GM18870 (cell line): ENCODE data around the gene NCOA7.
A peak's percentile ranks its signal among the peaks of the same experiment; 100 is the strongest.
"Not testable (repeated sequence)": the region's sequence is repeated elsewhere in the genome, so short reads cannot be mapped to it uniquely, and the experiment has no call there.

Experiments
- ATAC-seq: cut with Tn5 transposase; IDR thresholded peaks from one replicate; pipeline ENCODE4 v1.9.1; 2021; ENCODE audit warnings: moderate library complexity; ENCODE audit not compliant: unreplicated experiment

Gene NCOA7

DNA sequence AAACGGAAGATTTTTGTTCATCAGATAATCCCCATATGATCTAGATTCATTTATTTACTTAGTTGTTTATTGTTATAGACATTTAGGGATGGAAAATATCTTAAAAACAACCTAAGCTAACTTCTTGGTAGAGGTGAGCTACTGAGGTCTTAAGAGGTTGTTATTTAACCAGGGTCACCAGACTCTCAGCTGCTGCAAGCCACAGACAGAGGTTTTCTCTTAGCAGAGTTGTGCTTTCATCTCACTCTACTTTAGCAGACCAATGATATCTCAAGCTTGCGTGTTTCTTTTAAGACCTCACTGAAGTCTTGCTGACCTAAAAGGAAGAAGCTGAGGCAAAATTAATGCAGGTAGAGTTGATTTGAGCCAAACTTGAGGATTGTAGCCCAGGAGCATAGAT, 43.6 kb downstream of the NCOA7 start:
- ATAC-seq, result peak; percentile 84

DNA sequence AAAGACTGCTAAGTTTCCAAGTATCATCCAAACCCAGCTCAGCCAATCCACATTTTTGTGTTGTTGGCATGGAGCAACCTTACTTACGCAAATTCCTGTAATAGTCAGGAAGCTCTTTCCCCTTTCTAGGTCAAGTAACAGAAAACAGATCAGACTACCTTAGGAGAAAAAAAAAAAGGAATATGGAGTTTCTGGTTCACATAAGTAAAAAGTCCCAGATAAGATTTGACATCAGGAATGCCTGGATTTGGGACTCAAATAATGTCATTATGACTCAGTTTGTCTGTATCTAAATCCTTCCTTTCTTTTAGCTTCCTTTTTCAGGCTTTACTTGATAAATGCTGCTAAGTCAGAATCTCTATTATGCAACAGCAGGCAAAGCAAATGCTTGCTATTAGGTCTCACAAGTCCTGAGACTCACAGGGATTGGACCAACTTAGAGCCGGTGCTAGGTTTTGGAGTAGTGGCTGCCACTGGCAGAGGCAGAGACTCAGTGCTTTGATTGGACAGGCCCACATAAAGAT, 44.5 kb downstream of the NCOA7 start:
- ATAC-seq, result no peak

DNA sequence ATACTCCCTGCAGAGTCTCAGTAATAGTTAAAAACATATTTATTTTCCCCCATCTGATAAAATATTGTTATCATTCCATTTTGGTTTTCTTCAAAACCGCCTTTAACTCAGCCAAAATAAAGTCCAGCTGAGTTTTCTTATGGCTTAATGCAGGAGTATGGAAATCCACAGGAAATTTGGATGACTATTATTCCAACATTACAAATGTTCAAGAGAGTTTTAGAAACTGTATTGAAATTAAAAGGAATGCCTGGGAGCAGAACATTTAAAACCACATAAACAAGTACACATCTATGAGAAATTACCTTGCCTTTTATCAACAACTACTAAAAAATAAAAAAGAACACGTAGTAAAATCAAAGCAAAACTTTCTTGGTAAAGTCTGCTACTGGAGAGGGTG, 45.7 kb downstream of the NCOA7 start:
- ATAC-seq, result no peak

DNA sequence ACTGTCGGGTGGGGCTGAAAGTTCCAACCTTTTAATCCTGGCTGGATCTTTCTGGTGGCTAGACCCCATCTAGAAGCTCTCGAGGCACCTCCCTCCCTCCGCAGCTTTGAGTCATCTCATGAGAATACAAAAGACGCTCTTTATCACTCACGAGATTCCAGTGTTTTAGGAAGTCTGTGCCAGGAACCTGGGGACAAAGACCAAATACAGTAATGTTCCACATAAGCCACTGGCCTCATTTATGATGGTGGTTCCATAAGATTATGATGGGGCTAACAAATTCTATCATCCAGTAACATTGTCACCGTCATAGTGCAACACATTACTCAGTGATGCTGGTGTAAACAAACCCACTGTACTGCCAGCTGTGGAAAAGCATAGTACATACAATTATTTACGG, 48.7 kb downstream of the NCOA7 start:
- no peak for ATAC-seq

DNA sequence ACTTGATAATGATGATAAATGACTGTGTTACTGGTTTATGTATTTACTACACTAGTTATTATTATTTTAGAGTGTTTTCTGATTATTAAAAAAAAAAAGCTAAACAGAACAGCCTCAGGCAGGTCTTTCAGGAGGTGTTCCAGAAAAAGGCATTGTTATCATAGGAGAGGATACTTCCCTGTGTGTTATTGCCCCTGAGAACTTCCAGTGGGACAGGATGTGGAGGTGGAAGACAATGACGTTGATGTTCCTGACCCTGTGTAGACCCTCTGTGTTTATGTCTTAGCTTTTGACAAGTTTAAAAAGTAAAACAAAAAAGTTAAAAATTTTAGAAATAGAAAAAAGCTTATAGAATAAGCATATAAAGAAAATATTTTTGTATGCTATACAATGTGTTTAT, 49.1 kb downstream of the NCOA7 start:
- ATAC-seq, result no peak

DNA sequence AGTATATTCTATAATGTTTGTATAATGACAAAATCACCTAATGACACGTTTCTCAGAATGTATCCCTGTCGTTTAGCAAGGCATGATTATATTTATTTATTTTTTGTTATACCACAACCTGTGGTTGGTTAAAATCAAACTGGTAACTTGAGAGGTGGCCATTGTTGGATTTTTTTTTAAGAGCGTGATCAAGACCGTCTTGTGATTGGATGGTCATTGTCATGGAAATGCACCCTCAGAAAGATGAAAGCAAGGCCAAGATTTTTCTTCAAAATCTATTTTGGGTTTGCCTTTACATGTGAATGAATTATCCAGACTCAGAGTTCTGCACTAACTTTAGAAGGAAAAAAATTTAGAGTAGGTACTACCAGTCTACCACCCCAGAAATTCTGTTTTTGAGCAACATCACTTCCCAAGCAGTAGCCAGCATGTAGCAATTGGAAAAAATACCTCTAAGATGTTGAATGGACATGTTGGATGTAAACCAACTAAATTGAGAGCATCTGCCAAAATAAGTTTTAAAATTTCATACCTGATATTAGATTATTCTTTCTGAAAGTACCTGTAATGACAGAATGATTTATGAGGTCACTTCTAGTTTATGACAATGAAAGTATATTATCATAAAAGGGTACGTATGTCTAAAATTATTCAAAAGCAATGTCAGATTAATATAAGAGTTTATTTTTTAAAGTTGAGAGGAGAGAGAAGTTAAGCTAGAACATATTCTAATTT, 50.8 kb downstream of the NCOA7 start:
- no peak for ATAC-seq

DNA sequence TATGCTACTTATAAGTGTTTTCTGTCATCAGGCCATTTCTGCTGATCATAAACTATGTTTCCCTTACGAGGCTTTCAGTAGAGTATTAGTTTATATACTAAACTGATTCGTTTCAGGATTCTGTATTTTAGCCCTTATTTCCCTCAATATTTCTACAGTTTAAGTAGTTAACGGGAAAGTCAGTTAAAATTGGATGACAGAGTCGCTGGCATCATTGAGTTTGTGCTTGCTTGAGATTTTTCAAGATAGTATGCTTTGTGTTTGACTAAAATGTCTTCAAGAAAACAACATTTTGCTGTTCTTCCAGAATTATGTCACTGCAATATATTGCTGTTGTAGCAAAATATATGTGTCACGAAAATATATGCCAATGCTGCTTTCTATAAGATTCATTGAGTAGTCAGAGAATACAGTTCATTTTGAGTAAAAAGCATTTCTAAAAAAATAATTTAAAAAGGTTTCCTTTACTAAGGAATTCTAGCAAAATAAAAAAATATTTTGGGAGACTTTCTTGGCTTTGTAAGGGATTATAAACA, 51.4 kb downstream of the NCOA7 start:
- ATAC-seq, result no peak

DNA sequence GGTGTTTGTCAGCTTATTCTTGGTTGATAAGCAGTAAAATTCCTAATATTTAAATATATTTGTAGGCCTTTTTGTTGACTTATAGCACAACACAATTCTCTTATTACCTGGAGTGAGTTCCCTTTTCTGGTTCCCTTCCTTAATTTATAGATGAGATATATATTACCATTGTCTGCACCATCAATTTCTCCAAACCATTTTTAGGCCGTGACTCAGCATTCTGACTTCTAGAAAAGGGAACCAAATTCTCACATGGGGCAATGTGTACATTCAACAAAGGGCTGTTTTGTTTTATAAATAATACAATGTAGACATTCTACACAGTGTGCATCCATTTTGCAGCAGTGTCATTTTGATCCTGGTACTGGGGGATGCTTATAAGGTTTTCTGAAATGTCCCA, 52.8 kb downstream of the NCOA7 start:
- no peak for ATAC-seq

DNA sequence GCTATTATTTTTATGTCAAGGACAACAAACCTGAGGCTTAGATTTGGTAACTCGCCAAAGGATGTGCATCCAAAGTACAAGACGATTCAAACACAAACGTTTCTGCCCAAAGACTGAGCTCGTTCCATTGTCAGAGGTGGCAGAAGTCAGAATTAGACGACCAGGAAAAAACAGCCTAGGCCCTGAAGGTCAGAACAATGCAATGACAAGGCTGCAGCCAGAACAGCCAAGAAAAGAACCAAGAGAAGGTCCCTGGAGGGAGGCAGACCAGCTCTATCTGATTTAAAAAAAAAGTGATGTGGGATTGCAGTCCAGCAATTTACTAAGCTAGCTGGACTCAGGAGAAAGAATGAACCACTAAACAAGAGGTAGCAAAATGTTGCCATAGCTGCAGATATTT, 54.2 kb downstream of the NCOA7 start:
- ATAC-seq, result no peak

DNA sequence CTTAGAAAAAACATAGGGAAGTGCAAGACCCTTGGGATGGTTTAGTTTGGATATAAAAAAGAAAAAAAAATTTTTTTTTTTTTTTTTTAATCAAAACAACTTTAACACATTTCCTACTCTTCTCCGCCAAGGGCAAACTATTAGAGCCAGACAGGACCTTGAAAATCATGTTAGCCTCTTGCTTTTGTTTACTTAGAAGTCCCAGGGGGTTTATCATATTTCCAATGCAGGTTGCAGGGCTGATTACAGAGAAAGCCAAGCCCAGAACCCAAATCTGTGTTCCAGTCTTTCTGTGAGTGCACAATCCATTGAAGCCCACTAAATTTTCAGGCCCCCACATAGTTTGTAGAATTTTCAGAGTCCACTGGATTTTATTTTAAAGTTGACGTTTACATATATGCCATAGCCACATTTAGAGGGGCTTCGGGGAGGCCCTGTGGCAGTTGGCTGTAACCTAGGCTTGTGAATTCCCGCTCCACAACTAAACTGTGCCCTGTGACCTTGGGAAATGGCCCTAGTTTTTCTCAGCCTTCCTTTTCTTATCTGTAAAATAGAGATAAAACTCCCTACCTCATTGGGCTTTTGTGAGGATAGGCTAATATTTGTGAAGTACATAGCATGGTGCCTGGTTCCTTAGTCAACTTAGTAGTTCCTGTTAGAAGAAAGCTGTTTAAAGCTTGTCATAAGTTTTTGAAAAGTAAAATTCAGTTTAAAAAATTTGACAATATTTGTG, 55.7 kb downstream of the NCOA7 start:
- ATAC-seq, result no peak

DNA sequence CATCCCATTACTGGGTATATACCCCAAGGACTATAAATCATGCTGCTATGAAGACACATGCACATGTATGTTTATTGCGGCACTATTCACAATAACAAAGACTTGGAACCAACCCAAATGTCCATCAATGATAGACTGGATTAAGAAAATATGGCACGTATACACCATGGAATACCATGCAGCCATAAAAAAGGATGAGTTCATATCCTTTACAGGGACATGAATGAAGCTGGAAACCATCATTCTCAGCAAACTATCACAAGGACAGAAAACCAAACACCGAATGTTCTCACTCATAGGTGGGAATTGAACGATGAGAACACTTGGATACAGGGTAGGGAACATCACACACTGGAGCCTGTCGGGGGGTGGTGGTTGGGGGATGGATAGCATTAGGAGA, 57.5 kb downstream of the NCOA7 start:
- ATAC-seq, result not testable (repeated sequence)

DNA sequence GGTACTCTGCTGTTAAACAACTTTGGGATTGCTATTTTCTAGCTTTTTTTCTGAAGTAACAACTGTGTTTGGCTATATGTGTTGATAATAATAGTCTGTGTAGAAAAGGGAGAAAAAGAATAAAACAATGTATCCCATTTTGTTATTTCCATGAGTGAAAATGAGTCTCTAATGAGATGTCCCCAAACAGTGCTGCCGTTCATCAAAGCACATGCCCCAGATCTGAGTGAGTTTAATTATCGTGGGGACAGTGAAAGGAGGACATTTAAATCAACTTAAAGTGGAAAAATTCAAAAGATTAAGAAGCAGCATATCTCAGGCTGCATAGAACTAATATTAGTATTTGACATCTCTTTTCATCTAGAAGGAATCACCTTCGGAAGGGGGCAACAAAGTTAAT, 59.6 kb downstream of the NCOA7 start:
- ATAC-seq, result no peak

DNA sequence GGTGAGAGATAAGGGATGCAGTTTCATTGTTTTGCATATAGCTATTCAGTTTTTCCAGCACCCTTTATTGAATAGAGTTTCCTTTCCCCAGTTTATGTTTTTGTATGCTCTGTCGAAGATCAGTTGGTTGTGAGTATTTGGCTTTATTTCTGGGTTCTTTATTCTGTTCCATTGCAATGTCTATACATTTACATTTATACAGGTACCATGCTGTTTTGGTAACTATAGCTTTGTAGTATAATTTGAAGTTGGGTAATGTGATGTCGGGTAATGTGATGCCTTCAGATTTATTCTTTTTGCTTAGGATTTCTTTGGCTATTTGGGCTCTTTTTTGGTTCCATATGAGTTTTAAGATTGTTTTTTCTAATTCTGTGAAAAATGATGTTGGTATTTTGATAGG, 61.8 kb downstream of the NCOA7 start:
- ATAC-seq, result no peak

DNA sequence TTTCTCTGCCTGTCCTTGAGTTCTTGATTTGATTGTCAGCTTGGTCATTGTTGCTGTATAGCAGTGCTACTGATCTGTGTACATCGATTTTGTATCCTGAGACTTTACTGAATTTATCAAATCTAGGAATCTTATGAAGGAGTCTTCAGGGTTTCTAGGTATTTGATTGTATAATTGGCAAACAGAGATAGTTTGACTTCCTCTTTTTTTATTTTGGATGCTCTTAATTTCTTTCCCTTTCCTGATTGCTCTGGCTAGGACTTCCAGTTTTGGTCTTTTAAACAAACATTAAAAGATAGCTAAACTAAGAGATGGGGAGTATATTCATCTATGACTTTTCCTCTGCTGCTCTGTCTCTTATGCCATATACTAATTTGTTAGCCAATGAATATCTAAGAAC, 62.4 kb downstream of the NCOA7 start:
- ATAC-seq, result no peak

DNA sequence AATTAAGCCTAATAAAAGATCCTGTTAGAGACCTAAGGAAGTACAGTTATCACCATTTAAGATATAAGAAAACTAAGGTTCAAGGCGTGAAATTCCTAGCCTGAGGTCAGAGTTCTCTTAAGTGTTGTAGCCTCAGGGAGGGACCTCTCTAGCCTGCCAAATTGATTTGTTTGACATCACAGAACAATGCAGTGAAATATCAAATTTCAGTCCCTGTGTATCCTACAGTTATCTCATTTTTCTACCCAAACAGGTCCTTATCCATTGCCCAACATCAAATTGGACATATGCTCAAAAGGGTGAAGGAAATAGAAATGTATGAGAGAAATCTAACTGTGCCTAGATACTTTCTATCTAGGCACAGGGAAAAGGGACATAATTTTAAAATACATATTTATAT, 63.0 kb downstream of the NCOA7 start:
- ATAC-seq, result no peak

DNA sequence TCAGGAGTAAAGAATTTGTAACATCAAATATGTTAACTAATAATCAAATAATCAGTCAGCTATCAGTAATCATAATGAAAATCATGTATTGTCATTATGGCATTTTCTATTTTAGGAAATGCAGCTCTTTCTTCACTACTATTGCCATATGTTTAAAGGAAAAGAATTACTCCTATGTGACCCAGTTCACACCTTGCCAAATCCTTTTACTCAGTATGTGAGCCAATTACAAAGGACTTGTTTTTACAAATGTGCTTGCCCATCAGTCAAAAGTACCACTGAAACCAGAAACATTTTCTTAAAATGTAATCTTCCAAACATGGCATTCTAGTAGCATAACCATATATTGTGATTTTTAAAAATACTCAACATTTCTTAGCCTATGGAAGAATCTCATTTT, 63.6 kb downstream of the NCOA7 start:
- ATAC-seq, result no peak

DNA sequence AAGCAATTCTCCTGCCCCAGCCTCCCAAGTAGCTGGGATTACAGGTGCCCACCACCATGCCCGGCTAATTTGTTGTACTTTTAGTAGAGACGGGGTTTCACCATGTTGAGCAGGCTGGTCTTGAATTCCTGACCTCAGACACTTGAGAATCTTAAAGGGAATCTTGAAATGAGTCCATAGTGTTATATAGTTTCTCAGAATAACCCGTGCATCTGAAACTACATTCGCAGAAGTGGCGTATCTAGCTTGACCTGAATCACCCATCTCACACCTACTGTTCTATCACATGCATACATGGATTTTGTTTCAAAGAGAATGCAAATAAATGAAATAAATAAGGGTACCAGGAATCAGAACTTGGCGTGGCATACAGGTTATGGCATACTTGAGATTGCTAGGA, 65.0 kb downstream of the NCOA7 start:
- no peak for ATAC-seq

DNA sequence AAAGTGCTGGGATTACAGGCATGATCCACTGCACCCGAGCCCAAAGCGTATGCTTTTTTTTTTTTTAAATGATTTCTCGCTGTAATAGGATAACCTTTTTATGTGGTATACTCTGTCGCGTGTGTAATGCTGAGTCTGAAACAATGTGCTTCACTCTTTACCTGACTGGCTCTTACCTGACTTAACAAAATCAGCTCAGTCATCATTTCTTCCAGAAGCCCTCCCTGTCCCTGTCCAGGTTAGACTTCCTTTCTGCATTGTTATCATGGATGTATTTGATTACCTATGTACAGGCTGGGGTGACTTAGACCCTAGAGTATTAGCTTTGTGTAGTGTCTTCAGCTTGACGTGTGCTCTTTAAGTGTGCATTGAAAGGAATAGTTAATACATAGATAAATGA, 67.1 kb downstream of the NCOA7 start:
- no peak for ATAC-seq

DNA sequence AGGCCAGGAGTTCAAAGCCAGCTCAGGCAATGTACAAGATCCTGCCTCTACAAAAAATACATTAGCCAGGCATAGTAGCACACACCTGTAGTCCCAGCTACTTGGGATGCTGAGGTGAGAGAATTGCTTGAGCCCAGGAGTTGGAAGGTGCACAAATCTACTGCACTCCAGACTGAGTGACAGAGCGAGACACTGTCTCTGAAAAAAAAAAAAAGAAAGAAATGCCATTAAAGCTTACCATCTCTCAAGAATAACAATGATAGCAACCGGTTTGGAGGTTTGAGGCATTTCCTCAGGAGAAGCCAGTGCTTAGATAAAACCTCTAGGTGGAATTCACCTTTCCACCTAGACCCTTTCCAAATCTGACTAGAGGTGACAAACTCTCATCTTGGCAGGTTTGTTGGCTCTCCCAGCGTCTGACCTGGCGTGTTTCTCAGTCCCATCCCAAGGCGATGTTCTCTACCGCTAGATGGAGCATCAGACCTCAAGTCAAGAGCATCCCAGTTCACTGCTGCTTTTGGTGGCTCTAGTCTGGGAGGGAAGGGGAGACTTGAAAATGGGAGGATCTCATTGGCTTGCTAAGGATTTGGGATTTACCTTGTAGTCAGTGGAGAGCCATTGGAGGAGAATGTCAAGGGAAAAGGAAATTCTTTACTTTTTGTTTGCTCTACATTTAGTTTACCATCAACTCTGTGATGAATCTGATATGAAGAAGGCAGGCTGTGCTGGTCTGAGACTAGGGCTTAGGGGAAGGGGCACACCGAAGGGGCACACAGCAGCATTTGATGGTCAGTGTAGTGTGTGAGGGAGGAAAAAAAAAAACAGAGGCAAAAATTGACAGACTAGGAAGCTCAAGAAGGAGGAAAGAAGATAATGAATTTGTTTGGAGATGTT, 67.9 kb downstream of the NCOA7 start:
- no peak for ATAC-seq

DNA sequence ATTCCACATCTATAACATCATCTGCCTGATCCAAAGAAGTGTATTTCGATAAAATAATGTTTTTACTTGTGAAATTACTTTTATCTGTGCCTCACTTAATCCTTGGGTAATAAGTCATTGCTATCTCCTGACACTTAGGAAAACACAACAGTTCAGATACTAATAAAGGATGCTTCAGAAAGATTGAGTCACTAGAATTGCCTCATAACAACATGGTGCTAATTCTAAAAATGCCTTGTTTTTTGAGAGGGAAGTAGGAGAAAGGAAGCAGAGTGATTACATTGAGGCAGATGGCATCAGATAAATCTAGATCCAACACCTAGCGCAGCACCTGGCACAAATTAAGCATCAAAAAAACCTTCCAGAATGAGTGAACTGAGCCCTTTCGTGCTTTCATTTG, 69.0 kb downstream of the NCOA7 start:
- no peak for ATAC-seq

DNA sequence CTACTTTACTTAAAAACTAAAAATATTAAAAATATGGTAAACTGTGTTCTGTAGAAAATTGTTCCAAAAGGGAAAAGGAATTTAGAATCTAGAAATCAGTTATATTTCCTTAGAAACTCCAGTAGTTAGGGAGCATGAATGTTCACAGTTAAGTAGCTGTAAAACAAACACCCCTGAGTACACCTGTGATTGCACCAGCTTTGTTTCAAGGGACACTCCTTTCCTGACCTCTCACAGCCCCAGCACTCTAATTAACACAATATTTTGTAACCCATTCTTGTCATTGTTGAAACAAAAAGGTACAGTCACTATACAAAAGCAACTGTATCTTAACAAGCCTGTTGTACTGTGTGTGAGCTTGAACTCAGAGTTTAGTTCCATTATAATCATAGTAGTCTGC, 72.3 kb downstream of the NCOA7 start:
- ATAC-seq, result no peak
